Measurements from ENCODE around the gene NVL. TPM values are rescaled to one million over a fixed set of nuclear protein-coding genes. Genes with fewer than 3 reads are reported as not detected.
A peak's percentile ranks its signal among the peaks of the same experiment; 100 is the strongest.

Gene NVL
- total and polyA plus RNA-seq, 2 donors (not counting 3 experiments of a cell fraction or from before 2014, with no cell fraction given), result 16.7 to 30.3 TPM

GRCh38 chr1:224205438-224205840 is 124.5 kb downstream of the NVL start:
- H3K9me1 ChIP-seq (replicated peaks; ENCODE audit: control insufficient read depth, extremely low read depth, insufficient read depth, low read length), result no peaks in the 10 kb centered on the region
- dilution Hi-C loops (cut with MboI; ENCODE audit: extremely low pct_ligation_motif_present, low sequenced_read_pairs), result no loop called here
- H3K27me3 ChIP-seq (ENCODE audit: control insufficient read depth in 2 of 2, insufficient read depth in 2 of 2, low read length in 2 of 2), result no peaks in the 10 kb centered on the region
- DNase-seq (ENCODE audit: low read depth, low spot score) (peak; percentile 89), FAIRE-seq (peak; percentile 58)
- TF ChIP-seq POLR2A (IDR thresholded peaks at IDR 0.05; ENCODE audit: low read depth, low read length), result no peak
- peak; percentile 38 for TF ChIP-seq FOS (IDR thresholded peaks at IDR 0.05; ENCODE audit: borderline replicate concordance, insufficient read depth, low read length)
- BruUV-seq (replicated peaks), result no TSS peak
- H3K79me2 ChIP-seq (ENCODE audit: control insufficient read depth, insufficient read depth, low read length), result no peaks in the 10 kb centered on the region
- ChIA-PET CTCF (interaction anchor here (0.7 to 1.6 kb wide), 5 partner anchors 7 to 89 kb away, joined by 3 to 5 read pairs (median 3); no protein-coding TSS in a partner anchor), POLR2A (no interaction called here)
- intact Hi-C loops (cut with micrococcal nuclease), result loop anchor here (2.0 kb wide), 1 partner anchor 23 kb away; the partner anchor contains the start of gene DEGS1
- peak overlapping the region in 1 of 3 experiments; percentile 54 for H3K4me3 ChIP-seq (replicated peaks in 1 of 3; ENCODE audit: insufficient read depth in 1 of 3, low read depth in 1 of 3, low read length in 3 of 3)
- peaks cover 16% of the 10 kb centered on the region for H3K4me1 ChIP-seq (ENCODE audit: control insufficient read depth, extremely low read depth, insufficient read depth, low read length)
- H3K4me2 ChIP-seq (ENCODE audit: insufficient read depth, low read length), result peak overlapping the region; percentile 85
- peak overlapping the region; percentile 32 for H3K9ac ChIP-seq (replicated peaks; ENCODE audit: extremely low read depth, insufficient read depth, low read length)
- peak overlapping the region; percentile 61 for H3K27ac ChIP-seq (ENCODE audit: insufficient read depth, low read depth, low read length)
- H4K20me1 ChIP-seq (replicated peaks; ENCODE audit: control insufficient read depth, extremely low read depth, insufficient read depth, low read length), result no peaks in the 10 kb centered on the region
- H2AFZ ChIP-seq (ENCODE audit: low read depth, low read length), result peak overlapping the region; percentile 77
- H3K36me3 ChIP-seq (ENCODE audit: control insufficient read depth in 2 of 2, extremely low read depth in 1 of 2, insufficient read depth in 2 of 2, low read length in 2 of 2), result no peaks in the 10 kb centered on the region
- H3K9me3 ChIP-seq (replicated peaks; ENCODE audit: control insufficient read depth, insufficient read depth, low read length), result no peaks in the 10 kb centered on the region

DNA sequence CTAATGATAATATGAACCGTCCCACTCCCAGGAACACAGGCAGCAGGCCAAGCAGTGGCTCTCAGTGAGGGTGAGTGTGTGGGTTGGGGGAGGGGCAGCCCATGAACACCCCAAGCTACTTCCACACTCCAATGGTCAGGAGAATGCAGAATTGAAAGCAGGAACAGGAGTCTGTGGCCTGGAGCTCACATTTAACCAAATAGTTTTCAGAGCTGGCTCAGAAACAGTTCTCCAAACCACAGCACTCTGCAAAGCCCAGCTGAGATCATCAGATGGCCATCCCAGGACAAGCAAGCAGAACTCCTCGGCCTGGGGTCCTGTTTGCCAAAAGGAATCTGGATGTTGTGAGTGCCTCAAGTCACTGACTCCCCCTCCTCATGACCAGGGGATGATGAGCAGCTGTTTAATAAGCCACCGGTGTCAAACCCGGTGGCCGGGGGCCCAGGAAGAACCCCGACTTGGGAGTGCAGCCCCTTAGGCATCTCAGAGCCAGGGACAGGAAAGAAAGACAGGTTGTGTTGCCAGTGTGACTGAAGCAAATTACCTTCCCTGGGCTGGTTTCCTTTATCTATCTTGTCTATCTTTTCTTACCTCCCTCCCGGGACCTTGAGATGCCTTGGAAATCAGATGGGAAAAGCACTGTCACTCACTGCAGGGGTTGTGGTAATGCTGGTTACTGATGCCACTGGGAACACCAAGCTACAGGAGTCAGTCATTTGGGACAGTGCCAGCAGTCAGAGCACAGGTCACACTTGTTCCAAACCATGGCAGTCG is 126.5 kb downstream of the NVL start:
- DNase-seq (ENCODE audit: low read depth, low spot score) (no peak), FAIRE-seq (no peak)
- no peaks in the 10 kb centered on the region for H3K27me3 ChIP-seq (ENCODE audit: control insufficient read depth in 2 of 2, insufficient read depth in 2 of 2, low read length in 2 of 2)
- no peaks in the 10 kb centered on the region for H3K79me2 ChIP-seq (ENCODE audit: control insufficient read depth, insufficient read depth, low read length)
- POLR2A ChIA-PET, result no interaction called here
- H3K9ac ChIP-seq (replicated peaks; ENCODE audit: extremely low read depth, insufficient read depth, low read length), result no peak overlapping the region
- BruUV-seq (replicated peaks), result no TSS peak
- no peak overlapping the region for H2AFZ ChIP-seq (ENCODE audit: low read depth, low read length)
- no peak overlapping the region for H3K4me2 ChIP-seq (ENCODE audit: insufficient read depth, low read length)
- H3K9me1 ChIP-seq (replicated peaks; ENCODE audit: control insufficient read depth, extremely low read depth, insufficient read depth, low read length), result no peaks in the 10 kb centered on the region
- CTCF ChIA-PET, result interaction anchor here (1.0 to 1.6 kb wide), 3 partner anchors 9 to 51 kb away, joined by 4 to 7 read pairs (median 5); no protein-coding TSS in a partner anchor
- TF ChIP-seq, protein P1, sequence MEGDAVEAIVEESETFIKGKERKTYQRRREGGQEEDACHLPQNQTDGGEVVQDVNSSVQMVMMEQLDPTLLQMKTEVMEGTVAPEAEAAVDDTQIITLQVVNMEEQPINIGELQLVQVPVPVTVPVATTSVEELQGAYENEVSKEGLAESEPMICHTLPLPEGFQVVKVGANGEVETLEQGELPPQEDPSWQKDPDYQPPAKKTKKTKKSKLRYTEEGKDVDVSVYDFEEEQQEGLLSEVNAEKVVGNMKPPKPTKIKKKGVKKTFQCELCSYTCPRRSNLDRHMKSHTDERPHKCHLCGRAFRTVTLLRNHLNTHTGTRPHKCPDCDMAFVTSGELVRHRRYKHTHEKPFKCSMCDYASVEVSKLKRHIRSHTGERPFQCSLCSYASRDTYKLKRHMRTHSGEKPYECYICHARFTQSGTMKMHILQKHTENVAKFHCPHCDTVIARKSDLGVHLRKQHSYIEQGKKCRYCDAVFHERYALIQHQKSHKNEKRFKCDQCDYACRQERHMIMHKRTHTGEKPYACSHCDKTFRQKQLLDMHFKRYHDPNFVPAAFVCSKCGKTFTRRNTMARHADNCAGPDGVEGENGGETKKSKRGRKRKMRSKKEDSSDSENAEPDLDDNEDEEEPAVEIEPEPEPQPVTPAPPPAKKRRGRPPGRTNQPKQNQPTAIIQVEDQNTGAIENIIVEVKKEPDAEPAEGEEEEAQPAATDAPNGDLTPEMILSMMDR (IDR thresholded peaks at IDR 0.05; ENCODE audit: extremely low read depth in 1 of 2, insufficient read depth in 1 of 2, low read depth in 1 of 2, low read length in 2 of 2), result no peak
- TF ChIP-seq MYC (IDR thresholded peaks at IDR 0.05; ENCODE audit: low read depth, low read length), result no peak
- no peak for TF ChIP-seq POLR2AphosphoS5 (IDR thresholded peaks at IDR 0.05; ENCODE audit: insufficient read depth, low read depth, low read length)
- no peak for TF ChIP-seq GATA2 (IDR thresholded peaks at IDR 0.05; ENCODE audit: insufficient read depth, insufficient read length, low read depth, low read length)
- TF ChIP-seq POLR2A (IDR thresholded peaks at IDR 0.05; ENCODE audit: low read depth, low read length), result no peak
- TF ChIP-seq MAX (IDR thresholded peaks at IDR 0.05; ENCODE audit: insufficient read depth, insufficient read length), result no peak
- no peak for TF ChIP-seq FOS (IDR thresholded peaks at IDR 0.05; ENCODE audit: borderline replicate concordance, insufficient read depth, low read length)
- TF ChIP-seq EZH2 (IDR thresholded peaks at IDR 0.05; ENCODE audit: borderline replicate concordance, low read depth, low read length, severe bottlenecking), result no peak
- TF ChIP-seq JUN (IDR thresholded peaks at IDR 0.05; ENCODE audit: borderline replicate concordance, insufficient read depth, insufficient read length, low read depth), result no peak
- H3K27ac ChIP-seq (ENCODE audit: insufficient read depth, low read depth, low read length), result no peak overlapping the region
- H3K9me3 ChIP-seq (replicated peaks; ENCODE audit: control insufficient read depth, insufficient read depth, low read length), result no peaks in the 10 kb centered on the region
- H4K20me1 ChIP-seq (replicated peaks; ENCODE audit: control insufficient read depth, extremely low read depth, insufficient read depth, low read length), result no peaks in the 10 kb centered on the region
- dilution Hi-C loops (cut with MboI; ENCODE audit: extremely low pct_ligation_motif_present, low sequenced_read_pairs) (no loop called here), intact Hi-C loops (cut with micrococcal nuclease) (loop anchor here (2.0 kb wide), 1 partner anchor 21 kb away; the partner anchor contains the start of gene DEGS1)
- no peak overlapping the region for H3K4me3 ChIP-seq (replicated peaks in 1 of 3; ENCODE audit: insufficient read depth in 1 of 3, low read depth in 1 of 3, low read length in 3 of 3)
- H3K36me3 ChIP-seq (ENCODE audit: control insufficient read depth in 2 of 2, extremely low read depth in 1 of 2, insufficient read depth in 2 of 2, low read length in 2 of 2), result no peaks in the 10 kb centered on the region
- peaks cover 16% of the 10 kb centered on the region for H3K4me1 ChIP-seq (ENCODE audit: control insufficient read depth, extremely low read depth, insufficient read depth, low read length)

Measured in endothelial cell of umbilical vein (primary cell).